Stimulated activated CD8-positive, alpha-beta memory T cell treated with anti-CD3 and anti-CD28 coated beads, Interleukin-4, amount 100 ng/mL, for 4 hours (primary cell): Measurements from ENCODE around the gene HHIP.

Experiments
- DNase-seq, 2 donors: peaks; one replicate each; pipeline ENCODE4 v3.0.0-alpha.2; 2020; ENCODE audit warnings: low read depth in 2 of 2, low spot score in 1 of 2

Gene HHIP, protein sequence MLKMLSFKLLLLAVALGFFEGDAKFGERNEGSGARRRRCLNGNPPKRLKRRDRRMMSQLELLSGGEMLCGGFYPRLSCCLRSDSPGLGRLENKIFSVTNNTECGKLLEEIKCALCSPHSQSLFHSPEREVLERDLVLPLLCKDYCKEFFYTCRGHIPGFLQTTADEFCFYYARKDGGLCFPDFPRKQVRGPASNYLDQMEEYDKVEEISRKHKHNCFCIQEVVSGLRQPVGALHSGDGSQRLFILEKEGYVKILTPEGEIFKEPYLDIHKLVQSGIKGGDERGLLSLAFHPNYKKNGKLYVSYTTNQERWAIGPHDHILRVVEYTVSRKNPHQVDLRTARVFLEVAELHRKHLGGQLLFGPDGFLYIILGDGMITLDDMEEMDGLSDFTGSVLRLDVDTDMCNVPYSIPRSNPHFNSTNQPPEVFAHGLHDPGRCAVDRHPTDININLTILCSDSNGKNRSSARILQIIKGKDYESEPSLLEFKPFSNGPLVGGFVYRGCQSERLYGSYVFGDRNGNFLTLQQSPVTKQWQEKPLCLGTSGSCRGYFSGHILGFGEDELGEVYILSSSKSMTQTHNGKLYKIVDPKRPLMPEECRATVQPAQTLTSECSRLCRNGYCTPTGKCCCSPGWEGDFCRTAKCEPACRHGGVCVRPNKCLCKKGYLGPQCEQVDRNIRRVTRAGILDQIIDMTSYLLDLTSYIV

DNA sequence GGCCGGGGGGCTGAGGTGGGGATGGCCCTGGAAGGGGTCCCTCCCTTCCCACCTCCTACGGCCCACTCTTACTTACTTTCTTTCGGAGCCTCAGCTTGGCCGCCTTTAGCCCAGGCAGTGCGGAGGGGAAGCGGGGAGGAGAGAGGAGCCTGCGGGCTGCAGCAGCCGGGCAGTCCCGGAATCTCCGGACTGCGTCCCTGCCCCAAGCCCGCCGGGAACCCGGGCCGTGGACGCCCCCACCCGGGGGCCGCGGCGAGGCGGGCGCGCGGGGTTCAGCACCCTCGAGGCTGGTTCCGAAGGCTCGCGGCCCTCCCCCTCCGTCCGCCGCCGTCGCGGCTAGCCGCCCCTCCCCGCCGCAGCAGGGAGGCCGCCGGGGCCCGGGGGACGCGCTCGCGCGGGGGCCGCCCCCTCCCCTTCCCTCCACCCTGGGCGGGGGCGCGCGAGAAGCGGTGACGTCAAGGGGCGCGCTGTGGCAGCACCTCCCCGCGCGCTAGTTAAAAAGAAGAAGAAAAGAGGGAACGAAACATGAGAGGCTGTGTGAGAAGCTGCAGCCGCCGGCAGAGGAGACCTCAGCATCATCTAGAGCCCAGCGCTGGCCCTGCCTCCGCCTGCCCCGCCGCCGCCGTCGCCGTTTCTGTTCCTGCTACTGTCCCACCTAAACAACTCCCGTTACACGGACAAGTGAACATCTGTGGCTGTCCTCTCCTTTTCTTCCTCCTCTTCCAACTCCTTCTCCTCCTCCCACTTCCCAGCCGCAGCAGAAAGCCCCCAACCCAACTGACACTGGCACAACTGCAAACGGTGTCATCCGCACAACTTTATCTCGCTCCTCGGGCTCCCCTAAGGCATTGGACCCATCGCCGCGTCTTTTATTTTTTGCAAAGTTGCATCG is at the start of gene HHIP:
HHIP (plus strand) TSS at position 526 of the 892 bp plus-strand sequence. CDS start 520 bp downstream, outside the sequence.
- no peak for DNase-seq

DNA sequence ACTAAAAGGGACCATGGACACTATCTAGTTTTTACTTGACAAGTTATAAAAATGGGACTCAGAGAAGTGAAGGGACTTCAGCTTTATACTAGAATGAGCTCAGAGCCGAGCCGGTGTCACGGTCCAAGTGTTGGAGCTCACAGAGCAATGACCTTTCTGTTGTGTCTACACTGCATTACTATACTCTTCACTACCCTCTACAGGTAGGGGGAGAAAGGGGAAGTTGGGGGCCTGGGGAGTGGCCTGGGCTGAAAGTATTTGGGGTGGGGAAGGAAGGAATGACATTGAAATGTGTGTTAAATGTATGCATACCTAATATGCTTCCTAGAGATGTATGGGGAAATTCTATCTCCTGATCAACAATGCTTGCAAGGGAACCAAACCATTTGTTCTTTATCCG is 48.8 kb upstream of the HHIP start:
- no peak for DNase-seq

DNA sequence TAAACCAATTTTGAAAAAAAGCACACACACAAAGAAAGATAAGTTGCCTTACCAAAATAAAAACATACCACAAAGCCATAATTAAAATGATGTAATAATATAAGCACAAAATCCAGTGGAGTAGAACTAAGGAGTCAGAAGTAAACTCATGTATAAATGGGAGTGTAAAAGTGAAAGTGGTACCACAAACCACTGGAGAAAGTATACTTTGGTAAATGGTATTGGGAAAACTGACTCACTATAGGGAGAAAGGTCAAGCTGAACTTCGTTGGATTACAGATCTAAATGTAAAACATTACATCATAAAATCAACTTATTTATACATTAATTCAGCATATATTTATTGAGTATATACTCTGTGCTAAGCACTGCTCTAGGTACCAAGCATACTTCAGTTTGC is 46.3 kb upstream of the HHIP start:
- no peak for DNase-seq

DNA sequence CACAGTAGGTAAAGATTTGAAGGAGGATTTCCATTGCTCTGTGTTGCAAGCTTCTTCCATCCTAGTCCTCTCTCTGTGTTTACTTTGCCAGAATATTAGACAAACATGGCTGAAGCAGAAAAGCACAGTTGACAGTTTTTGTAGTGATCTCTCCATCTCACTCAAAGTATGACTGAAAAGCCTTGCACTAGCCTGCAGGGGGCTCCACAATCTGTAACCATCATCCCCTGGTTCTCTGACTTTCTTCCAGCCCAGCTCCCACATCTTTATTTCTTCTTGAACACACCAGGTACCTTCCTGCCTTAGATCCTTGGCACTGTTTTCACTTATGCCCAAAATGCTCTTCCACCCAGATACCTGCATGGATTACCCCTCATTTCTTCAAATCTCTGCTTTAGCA is 34.1 kb upstream of the HHIP start:
- no peak for DNase-seq

DNA sequence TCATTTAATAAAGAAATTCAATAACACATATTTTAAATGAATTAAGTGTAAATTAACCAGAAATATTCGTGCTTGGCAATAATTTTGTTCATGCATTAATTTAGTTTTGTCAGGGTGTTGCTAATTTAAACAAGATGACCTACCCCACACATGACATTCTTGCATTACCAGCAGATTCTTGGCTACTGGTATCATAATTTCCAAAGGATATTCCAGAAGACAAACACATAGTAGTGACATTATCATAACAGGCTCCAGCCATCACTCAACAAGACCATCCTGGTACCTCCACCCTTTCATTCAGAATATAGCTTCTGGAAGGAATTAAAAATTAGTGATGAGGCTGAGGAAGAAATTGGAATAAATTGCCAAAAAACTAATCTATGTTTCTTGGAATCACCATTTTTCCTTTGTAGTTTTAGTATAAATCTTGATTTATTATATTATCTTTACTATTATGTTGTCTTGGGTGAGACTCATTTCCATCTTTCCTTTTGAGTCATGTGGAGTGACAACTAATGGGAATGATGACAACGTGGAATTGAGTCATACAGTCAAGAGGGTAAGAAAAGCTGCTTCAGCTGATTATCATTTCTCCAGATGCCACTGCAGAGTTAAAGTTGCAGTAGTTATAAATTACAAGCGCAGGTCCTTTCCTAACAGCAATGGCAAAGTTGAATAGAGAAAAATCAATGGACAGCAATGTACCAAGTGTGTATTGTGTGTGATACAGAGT is 30.9 kb upstream of the HHIP start:
- no peak for DNase-seq

DNA sequence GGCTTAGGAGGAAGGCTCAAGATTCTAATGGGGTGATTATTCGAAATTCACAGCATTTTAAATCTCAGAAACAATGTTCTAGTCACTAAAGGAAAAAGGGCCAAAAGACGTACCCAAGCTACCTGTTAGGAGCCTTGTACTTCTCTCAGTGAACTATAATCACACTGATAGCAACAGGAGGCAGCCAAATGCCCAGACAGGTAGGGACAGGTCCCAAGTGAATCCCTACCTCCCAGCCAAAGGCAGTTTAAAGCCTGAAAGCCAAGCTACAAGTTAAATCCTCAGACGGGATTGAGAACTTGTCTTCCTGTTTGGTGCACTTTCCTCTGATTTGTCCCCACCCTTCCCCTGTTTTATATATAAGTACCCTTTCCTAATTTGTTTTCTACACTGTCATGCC is 24.3 kb upstream of the HHIP start:
- no peak for DNase-seq

DNA sequence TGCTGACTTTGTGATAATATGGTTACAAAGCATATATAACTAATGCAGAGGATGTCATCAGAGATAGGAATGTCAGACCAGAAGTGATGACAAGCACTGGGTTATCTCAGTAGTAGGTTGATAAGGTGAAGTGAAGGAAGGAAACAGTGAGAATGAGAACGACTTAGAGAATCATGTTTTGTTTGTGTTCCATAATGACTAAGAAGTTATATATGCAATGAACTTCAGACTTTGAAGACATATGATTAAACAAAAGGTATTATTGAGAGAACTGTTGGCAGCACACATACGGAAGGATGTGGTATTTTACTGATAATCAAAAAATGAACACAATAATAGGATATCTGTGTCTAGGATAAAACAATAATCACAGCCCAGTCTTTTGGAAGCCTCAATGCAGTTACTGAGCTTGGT is 18.3 kb upstream of the HHIP start:
- no peak for DNase-seq

DNA sequence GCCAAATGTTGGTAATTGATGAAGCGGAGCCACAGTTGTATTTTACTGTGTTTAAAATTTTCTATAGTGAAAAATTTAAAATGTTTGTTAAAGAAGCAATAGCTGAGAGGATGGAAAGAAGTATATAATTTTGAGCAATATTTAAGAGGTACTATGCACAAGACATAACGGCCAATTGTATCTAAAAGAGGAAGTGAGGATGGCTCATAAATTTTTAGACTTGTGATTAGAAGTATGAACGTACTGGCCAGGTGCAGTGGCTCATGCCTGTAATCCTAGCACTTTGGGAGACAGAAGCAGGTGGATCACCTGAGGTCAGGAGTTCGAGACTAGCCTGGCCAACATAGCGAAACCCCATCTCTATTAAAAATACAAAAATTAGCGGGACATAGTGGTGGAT is 12.7 kb upstream of the HHIP start:
- no peak for DNase-seq

DNA sequence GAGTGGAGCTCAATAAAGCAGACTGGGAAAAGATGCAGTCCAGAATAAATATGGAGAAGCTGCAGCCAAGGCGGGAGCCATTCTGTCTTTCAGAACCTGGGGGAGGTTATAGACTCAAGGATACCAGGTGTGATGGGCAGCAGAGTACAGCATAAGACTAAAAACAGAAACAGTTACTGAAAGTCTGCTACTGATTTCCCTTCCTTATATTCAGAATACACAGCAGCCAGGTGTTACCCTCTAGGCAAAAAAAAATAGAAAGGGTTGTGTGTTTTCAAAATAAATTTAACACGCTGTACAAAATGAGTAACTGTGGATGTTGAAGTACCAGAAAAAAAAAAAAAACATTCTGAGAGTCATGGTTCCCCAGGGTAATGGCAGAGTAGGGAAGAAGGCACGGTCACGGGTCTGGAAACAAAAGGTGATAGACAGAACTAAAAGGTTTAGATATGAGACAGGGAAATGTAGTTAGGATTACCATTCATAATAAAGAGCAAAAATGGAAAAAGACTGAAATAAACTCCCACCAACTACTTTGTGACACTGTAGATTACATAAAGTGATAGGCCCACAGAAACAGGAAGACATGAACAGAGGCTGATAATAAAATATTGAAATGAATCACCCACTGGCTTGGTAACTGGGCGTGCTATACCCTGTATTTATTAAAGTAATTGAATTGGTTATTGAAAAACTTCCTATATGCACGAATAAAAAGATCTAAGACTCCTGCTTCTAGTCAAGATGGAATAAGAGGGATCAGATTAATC is 10.8 kb upstream of the HHIP start:
- no peak for DNase-seq

DNA sequence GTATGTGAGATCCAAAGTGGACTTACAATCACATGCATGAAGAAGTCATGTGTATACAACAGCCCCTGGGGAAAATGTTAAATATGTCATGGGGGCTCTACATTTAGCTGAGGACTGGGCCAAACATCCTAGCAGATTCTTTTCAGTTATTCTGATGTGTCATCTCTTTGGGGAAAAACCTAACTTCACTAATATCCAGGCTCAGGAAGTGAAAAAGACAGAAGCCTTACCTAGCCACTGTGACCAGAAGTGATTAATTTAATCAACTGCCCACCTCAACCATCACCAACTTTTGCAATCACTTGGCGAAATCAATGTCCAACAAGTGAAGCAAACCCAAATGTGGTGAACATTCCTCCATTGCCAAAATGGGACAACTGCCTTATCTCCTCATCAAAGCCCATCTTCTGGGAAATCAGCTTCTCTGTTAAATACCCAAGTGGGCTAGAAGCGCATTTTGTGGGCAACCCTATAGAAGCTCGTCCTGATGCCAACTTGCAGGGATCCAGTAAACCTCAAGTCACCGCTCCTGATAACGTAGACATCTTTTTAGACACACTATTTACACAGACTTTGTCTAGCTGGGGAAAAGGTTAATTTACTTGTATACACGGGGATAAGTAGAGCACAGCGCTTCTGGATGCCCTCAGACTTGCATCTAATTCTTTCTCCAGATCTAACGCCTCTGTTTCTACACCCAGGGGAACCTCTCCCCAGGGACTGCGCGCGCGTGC is 1.4 kb upstream of the HHIP start:
- no peak for DNase-seq

DNA sequence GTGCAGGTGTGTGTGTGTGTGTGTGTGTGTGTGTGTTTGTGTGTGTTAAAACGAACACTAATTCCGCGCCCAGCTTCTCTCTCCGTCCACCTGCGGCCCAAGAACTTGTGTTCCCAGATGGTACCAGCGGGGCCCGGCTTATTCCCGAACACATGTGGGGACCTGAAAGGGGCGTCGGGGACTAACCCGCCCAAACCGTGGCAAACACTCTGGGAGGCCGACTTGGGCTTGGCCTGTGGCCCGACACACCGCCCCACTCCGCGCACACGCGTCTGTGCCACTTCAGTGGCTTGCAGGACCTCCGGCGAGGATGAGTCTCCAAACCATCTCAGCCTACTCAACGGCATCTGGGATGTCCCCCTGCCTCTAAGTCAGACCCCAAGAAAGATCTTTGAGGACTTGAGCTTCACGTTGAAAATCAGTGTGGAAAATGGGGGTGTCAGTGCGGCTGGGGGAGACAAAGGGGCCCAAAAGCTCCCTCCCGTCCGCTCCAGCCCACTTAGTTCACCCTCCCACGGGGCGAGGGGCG is 790 bp upstream of the HHIP start:
- no peak for DNase-seq

DNA sequence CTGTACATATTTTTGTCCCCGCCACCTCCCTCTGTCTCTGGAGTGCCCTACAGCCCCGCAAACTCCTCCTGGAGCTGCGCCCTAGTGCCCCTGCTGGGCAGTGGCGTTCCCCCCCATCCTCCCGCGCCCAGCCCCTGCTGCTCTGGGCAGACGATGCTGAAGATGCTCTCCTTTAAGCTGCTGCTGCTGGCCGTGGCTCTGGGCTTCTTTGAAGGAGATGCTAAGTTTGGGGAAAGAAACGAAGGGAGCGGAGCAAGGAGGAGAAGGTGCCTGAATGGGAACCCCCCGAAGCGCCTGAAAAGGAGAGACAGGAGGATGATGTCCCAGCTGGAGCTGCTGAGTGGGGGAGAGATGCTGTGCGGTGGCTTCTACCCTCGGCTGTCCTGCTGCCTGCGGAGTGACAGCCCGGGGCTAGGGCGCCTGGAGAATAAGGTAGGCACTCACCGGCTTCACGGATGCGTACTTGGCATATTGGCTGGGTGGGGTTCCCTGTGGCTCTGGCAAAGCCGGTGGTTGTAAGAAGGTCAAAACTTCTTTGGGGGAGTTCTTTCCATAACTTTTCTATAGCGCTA is 653 bp downstream of the HHIP start:
- no peak for DNase-seq

DNA sequence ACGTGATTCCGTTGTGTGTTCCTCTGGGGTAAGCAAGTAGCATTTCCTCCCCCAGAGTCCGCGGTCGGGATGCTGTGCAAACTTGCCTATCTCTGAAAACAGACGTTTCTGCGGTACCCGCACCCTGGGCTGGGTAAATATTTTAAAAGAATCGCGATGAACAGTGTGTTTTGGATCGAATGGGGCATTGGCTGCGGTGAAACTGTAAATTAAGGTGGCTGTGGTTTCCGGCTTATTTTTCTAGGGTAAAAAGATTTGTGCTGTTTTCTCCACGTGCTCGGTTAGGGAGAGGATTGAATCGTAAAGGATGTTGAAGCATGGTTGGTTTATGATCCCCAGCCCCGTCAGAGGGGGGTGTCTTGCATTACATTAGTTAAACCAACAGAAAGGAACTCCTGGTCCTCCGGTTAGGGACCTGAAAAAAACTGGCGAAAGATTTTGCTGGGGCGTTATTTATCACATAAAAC is 1.2 kb downstream of the HHIP start:
- DNase-seq, result no peak

DNA sequence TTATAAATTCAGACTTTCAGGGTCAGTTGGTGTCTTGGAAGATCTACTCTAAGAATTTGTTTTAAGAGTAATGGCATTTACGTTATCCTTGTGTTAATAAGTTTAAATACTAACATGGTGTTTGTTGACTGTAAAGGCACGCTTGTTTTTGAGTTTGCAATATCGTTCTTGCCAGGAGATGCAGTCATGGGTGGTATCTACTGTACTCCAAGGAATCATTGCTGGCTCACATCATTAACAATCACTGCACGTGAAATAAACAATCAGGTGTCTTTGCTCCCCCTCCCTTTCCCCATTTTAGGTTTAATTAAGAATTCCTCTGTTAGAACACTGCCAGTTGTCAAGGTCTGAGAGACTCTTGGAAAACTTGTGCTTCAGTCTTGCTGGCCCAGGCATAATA is 1.6 kb downstream of the HHIP start:
- DNase-seq, result no peak

DNA sequence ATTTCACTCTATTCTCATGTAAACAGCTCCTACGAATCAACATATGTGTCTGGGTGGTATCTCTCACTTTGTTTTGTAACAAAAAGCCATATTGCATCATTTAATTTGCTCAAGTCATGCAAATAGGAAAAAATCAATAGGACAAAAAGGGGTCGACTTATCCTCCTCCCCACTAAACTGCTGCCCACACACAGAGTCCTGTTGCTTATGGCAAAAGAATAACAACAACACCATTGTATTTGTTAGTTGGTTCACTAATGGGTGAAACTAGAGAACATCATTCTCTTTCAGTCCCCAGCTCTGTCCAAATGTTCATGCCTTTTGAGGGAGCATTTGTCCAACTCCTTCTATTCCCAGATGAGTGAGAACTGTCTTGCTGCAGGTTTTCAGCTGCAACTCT is 2.1 kb downstream of the HHIP start:
- DNase-seq, result no peak

DNA sequence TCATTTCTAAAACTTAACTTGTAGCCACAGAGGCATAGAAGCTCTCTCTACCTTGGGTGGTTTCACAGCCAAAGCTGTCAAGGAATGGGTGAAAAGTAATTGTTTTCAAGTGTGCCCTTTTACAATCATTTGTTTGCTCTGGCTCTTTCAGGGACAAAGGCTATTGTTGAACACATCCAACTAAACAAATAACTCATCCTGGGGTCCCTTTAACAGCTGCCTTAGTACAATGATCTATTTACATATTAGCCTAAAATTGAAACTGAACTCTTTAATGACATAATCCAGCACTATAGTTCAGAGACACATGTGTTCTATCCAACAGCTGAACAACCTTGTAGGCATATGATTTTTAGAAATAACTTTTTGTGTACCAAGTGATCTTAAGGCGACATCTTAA is 3.7 kb downstream of the HHIP start:
- DNase-seq, result no peak

DNA sequence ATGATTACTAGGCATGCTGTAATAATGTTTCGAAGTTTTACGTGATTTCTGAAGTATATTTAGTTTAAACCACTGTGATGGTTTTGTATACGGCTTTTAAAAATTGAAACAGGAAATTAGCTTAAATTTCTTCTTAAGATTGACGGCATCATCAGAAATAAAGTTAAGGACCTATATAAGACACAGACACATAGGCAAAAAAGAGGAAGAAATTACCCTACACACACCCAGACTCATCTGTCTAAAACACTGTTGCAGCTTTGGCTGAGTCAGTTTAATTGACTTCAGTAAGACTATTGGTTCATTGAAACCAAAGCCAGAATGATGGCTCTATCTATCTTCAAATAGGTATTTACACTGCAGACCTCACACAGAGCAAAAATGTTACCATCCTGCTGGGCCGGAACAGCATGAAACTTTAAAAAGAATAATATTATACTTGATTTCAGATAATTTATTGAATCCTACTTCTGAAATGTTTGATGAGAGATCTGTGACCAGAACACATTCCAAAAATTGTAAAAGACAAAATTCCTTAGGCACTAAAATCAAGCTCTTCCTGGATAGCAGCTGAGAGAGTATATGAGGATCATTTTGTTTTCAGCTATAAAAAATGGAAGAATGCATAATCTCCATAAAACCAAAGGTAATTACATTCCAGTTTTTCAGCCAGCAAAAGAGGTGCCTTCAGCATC is 4.5 kb downstream of the HHIP start:
- no peak for DNase-seq
